HepG2 (cell line): ENCODE results near the gene TOM1L2. TPM values are rescaled to one million over a fixed set of nuclear protein-coding genes. Genes with fewer than 3 reads are reported as not detected.

Experiments
- AHDC1 ChIP-seq: sonication (generic); formaldehyde crosslinking; IDR thresholded peaks from 2 replicates; pipeline ENCODE4 v1.5.1; 2020; ENCODE audit warnings: mild to moderate bottlenecking, missing genetic modification reagents, borderline replicate concordance
- CCDC6 ChIP-seq: sonication (generic); formaldehyde crosslinking; IDR thresholded peaks from 2 replicates; pipeline ENCODE4 v1.8.1; 2022; ENCODE audit warnings: mild to moderate bottlenecking, missing genetic modification reagents, moderate library complexity
- ETS1 ChIP-seq: sonication (generic); formaldehyde crosslinking; IDR thresholded peaks from 2 replicates; pipeline ENCODE4 v1.4.0; 2020; ENCODE audit warnings: missing genetic modification reagents
- FOSL2 ChIP-seq: sonication (generic); formaldehyde crosslinking; IDR thresholded peaks from 2 replicates; pipeline ENCODE4 v1.4.0; 2020; ENCODE audit warnings: missing genetic modification reagents
- HNRNPLL ChIP-seq: fragments of 200-400 bp; formaldehyde crosslinking; IDR thresholded peaks from 2 replicates; pipeline ENCODE4 v1.6.1; 2017; ENCODE audit warnings: mild to moderate bottlenecking, low read depth, low read length; ENCODE audit not compliant: poor library complexity, severe bottlenecking
- KLF15 ChIP-seq: sonication (generic); formaldehyde crosslinking; IDR thresholded peaks from 2 replicates; pipeline ENCODE4 v1.8.1; 2023; ENCODE audit warnings: borderline replicate concordance, mild to moderate bottlenecking, inconsistent platforms, missing genetic modification reagents, mixed read lengths
- MTERF4 ChIP-seq: sonication (generic); formaldehyde crosslinking; IDR thresholded peaks from 2 replicates; pipeline ENCODE4 v1.8.0; 2023; ENCODE audit warnings: mild to moderate bottlenecking, missing genetic modification reagents
- NONO ChIP-seq, 2 experiments: fragments of 450-650 bp in 1 of 2; sonication (generic) in 1 of 2; formaldehyde crosslinking in 1 of 2; IDR thresholded peaks in 1 of 2; conservative IDR thresholded peaks in 1 of 2; 2 replicates each; pipeline versions ENCODE4 v1.6.1 to v1.8.0; 2017 to 2022; ENCODE audit warnings: mild to moderate bottlenecking in 1 of 2, missing genetic modification reagents in 1 of 2, moderate library complexity in 1 of 2
- SIX1 ChIP-seq: sonication (generic); formaldehyde crosslinking; IDR thresholded peaks from 2 replicates; pipeline ENCODE4 v1.4.0; 2020; ENCODE audit warnings: missing genetic modification reagents, borderline replicate concordance
- ZNF24 ChIP-seq: fragments of 450-650 bp; IDR thresholded peaks from 2 replicates; pipeline ENCODE4 v1.6.1; 2017; ENCODE audit warnings: antibody characterized with exemption, mild to moderate bottlenecking
- ZNF687 ChIP-seq: sonication (generic); formaldehyde crosslinking; IDR thresholded peaks from 2 replicates; pipeline ENCODE4 v1.5.1; 2020; ENCODE audit warnings: mild to moderate bottlenecking, missing genetic modification reagents, moderate library complexity
- ZNF891 ChIP-seq: sonication (generic); formaldehyde crosslinking; IDR thresholded peaks from 2 replicates; pipeline ENCODE4 v1.5.0; 2020; ENCODE audit warnings: mild to moderate bottlenecking, missing genetic modification reagents
- polyA plus RNA-seq, 8 experiments: library from polyadenylated mRNA; depleted of rRNA in 3 of 8; stranded (reverse) in 7 of 8; unstranded in 1 of 8; fragments of >200 nt; fragmentation: Illumina TruSeq in 4 of 8; extraction: Trizol in 4 of 8; gene quantifications; 2 replicates each; pipeline versions ENCODE4 v1.2.1 to v1.2.3, GENCODE V29; 2011 to 2016; ENCODE audit warnings: low read depth in 4 of 8, missing spikeins in 1 of 8, mixed read lengths in 1 of 8; ENCODE audit not compliant: insufficient read depth in 1 of 8
- total RNA-seq, 5 experiments: library from RNA; depleted of rRNA; stranded (reverse); fragments of >200 nt; fragmentation: Illumina TruSeq; extraction: Trizol; gene quantifications; 2 replicates each; pipeline ENCODE4 v1.2.3, GENCODE V29; 2016; ENCODE audit warnings: low read depth in 1 of 5
- TF ChIP-seq, protein P1 (sequence below): sonication (generic); formaldehyde crosslinking; conservative IDR thresholded peaks from 2 replicates; pipeline ENCODE4 v1.4.0; 2020; ENCODE audit warnings: missing genetic modification reagents

Gene TOM1L2
- total and polyA plus RNA-seq, 2 of the 13 experiments (the other 11 are each of a cell fraction or from before 2014, with no cell fraction given) = 4.7 to 7.4 TPM

- TF ChIP-seq NONO (IDR thresholded peaks at IDR 0.05) (no peak), NONO (CRISPR knock-in tag; conservative IDR thresholded peaks at IDR 0.05) (no peak; the same call in 1 of the 2 replicates), ETS1 (CRISPR knock-in tag) (no peak), ZNF891 (CRISPR knock-in tag) (peak; percentile 7; the same call in 1 of the 2 replicates), FOSL2 (CRISPR knock-in tag) (no peak; the same call in 1 of the 2 replicates), AHDC1 (CRISPR knock-in tag) (no peak; the same call in 1 of the 2 replicates), SIX1 (CRISPR knock-in tag) (peak; percentile 61; the same call in 1 of the 2 replicates), HNRNPLL (peak; percentile 64), MTERF4 (CRISPR knock-in tag) (no peak), ZNF24 (no peak), KLF15 (CRISPR knock-in tag) (0 out of 2 replicates have a peak, but pooled peaks have one; percentile 51), CCDC6 (CRISPR knock-in tag) (no peak), ZNF687 (CRISPR knock-in tag) (peak; percentile 77)
- TF ChIP-seq, protein P1, sequence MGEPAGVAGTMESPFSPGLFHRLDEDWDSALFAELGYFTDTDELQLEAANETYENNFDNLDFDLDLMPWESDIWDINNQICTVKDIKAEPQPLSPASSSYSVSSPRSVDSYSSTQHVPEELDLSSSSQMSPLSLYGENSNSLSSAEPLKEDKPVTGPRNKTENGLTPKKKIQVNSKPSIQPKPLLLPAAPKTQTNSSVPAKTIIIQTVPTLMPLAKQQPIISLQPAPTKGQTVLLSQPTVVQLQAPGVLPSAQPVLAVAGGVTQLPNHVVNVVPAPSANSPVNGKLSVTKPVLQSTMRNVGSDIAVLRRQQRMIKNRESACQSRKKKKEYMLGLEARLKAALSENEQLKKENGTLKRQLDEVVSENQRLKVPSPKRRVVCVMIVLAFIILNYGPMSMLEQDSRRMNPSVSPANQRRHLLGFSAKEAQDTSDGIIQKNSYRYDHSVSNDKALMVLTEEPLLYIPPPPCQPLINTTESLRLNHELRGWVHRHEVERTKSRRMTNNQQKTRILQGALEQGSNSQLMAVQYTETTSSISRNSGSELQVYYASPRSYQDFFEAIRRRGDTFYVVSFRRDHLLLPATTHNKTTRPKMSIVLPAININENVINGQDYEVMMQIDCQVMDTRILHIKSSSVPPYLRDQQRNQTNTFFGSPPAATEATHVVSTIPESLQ (CRISPR knock-in tag) = no peak
These were observed 148.6 kb downstream of the TOM1L2 start (continued) for GRCh38 chr17:17823433-17824118.
